SHP77 (cell line): Measurements from ENCODE around the gene NPIPB6.

ENCODE experiments used
- DNase-seq, 2 experiments: peaks; one replicate each; lab custom pipeline; 2025; lab: John Stamatoyannopoulos, UW

NPIPB6 gene

GRCh38 chr16:28321700-28322411 is 41.5 kb downstream of the NPIPB6 start:
- peak in 1 of 2 experiments; percentile 13 for DNase-seq

- no peak for DNase-seq
Observed at GRCh38 chr16:28320741-28321140, 42.6 kb downstream of the NPIPB6 start.

- DNase-seq, result no peak
Observed at GRCh38 chr16:28320023-28320561, 43.2 kb downstream of the NPIPB6 start.

GRCh38 chr16:28319476-28320022 is 43.8 kb downstream of the NPIPB6 start:
- no peak for DNase-seq

GRCh38 chr16:28318042-28318744 is 45.1 kb downstream of the NPIPB6 start:
- no peak for DNase-seq

GRCh38 chr16:28317040-28317880 is 46.0 kb downstream of the NPIPB6 start:
- DNase-seq, result peak; percentile 26 to 55

GRCh38 chr16:28316054-28316453 is 47.3 kb downstream of the NPIPB6 start:
- DNase-seq, result no peak

GRCh38 chr16:28313587-28313986 is 49.7 kb downstream of the NPIPB6 start:
- DNase-seq, result no peak

- DNase-seq, result no peak
Observed at GRCh38 chr16:28312327-28312726, 51.0 kb downstream of the NPIPB6 start.

- no peak for DNase-seq
Observed at GRCh38 chr16:28311913-28312312, 51.4 kb downstream of the NPIPB6 start.

- DNase-seq, result no peak
Observed at GRCh38 chr16:28311413-28311812, 51.9 kb downstream of the NPIPB6 start.

- no peak for DNase-seq
Observed at GRCh38 chr16:28310796-28311195, 52.5 kb downstream of the NPIPB6 start.

- DNase-seq, result no peak
Observed at GRCh38 chr16:28309811-28310311, 53.4 kb downstream of the NPIPB6 start.

GRCh38 chr16:28308794-28309584 is 54.3 kb downstream of the NPIPB6 start:
- DNase-seq, result no peak

- DNase-seq, result no peak
Observed at GRCh38 chr16:28307936-28308335, 55.4 kb downstream of the NPIPB6 start.

GRCh38 chr16:28304214-28304613 is 59.1 kb downstream of the NPIPB6 start:
- no peak for DNase-seq

- DNase-seq, result no peak
Observed at GRCh38 chr16:28303132-28303531, 60.2 kb downstream of the NPIPB6 start.

GRCh38 chr16:28301620-28302019 is 61.7 kb downstream of the NPIPB6 start:
- no peak for DNase-seq

- DNase-seq, result peak; percentile 27 to 45
Observed at GRCh38 chr16:28301154-28301553, 62.2 kb downstream of the NPIPB6 start.

GRCh38 chr16:28300327-28300726 is 63.0 kb downstream of the NPIPB6 start:
- no peak for DNase-seq

GRCh38 chr16:28298511-28298878 is 64.8 kb downstream of the NPIPB6 start:
- DNase-seq, result peak in 1 of 2 experiments; percentile 33
